RWPE2 (cell line): ENCODE data around the gene ABHD8.
A peak's percentile ranks its signal among the peaks of the same experiment; 100 is the strongest.

Experiments used
- ATAC-seq: fragments of 200-7000 bp; cut with Tn5 transposase; 3 replicates; pipeline ENCODE4 v1.9.1; 2021; ENCODE audit warnings: low read depth
- DNase-seq: peaks from one replicate; pipeline ENCODE4 v3.0.0-alpha.2; 2020; ENCODE audit warnings: low spot score
- H3K27ac ChIP-seq: fragments of 450-650 bp; 2 replicates; pipeline ENCODE4 v1.5.1; 2017; ENCODE audit warnings: mild to moderate bottlenecking; ENCODE audit not compliant: poor library complexity, severe bottlenecking
- H3K27me3 ChIP-seq: fragments of 250-450 bp; sonication (Bioruptor Pico); 2 replicates; pipeline ENCODE4 v1.5.1; 2021; ENCODE audit warnings: mild to moderate bottlenecking, moderate library complexity; ENCODE audit not compliant: insufficient read depth, poor library complexity, severe bottlenecking
- H3K36me3 ChIP-seq: fragments of 250-450 bp; sonication (Bioruptor Pico); 2 replicates; pipeline ENCODE4 v1.5.1; 2020; ENCODE audit warnings: low read depth, mild to moderate bottlenecking, moderate library complexity
- H3K4me1 ChIP-seq: fragments of 250-450 bp; sonication (Bioruptor Pico); 2 replicates; pipeline ENCODE4 v1.5.1; 2021; ENCODE audit warnings: mild to moderate bottlenecking, moderate library complexity; ENCODE audit not compliant: insufficient read depth, poor library complexity, severe bottlenecking
- H3K4me3 ChIP-seq: fragments of 250-450 bp; sonication (Bioruptor Pico); 2 replicates; pipeline ENCODE4 v1.5.1; 2021; ENCODE audit warnings: mild to moderate bottlenecking, moderate library complexity; ENCODE audit not compliant: severe bottlenecking
- H3K9me3 ChIP-seq: fragments of 250-450 bp; sonication (Bioruptor Pico); 2 replicates; pipeline ENCODE4 v1.5.1; 2021; ENCODE audit warnings: mild to moderate bottlenecking, moderate library complexity; ENCODE audit not compliant: severe bottlenecking
- CTCF ChIP-seq: fragments of 450-650 bp; IDR thresholded peaks from one replicate; pipeline ENCODE4 v1.5.1; 2017; ENCODE audit warnings: mild to moderate bottlenecking, moderate library complexity; ENCODE audit not compliant: poor library complexity, severe bottlenecking

ABHD8 gene

GRCh38 chr19:17333611-17334413 is 30.6 kb upstream of the ABHD8 start:
- Histone ChIP-seq H3K27me3 (no peaks in the 10 kb centered on the region), H3K27ac (peak overlapping the region; percentile 57), H3K9me3 (no peaks in the 10 kb centered on the region), H3K4me3 (peak overlapping the region; percentile 65), H3K36me3 (peaks cover 13% of the 10 kb centered on the region), H3K4me1 (no peaks in the 10 kb centered on the region)
- ATAC-seq (peak; percentile 21), DNase-seq (peak; percentile 77)
- TF ChIP-seq CTCF = no peak

- H3K4me3 ChIP-seq = no peak overlapping the region
- ATAC-seq (no peak), DNase-seq (peak; percentile 69)
- H3K4me1 ChIP-seq = no peaks in the 10 kb centered on the region
- H3K27me3 ChIP-seq = no peaks in the 10 kb centered on the region
- no peak for TF ChIP-seq CTCF
- peaks cover 6% of the 10 kb centered on the region for H3K36me3 ChIP-seq
- no peak overlapping the region for H3K27ac ChIP-seq
- H3K9me3 ChIP-seq = no peaks in the 10 kb centered on the region
These were observed 29.7 kb upstream of the ABHD8 start for GRCh38 chr19:17332677-17333581.

- no peaks in the 10 kb centered on the region for H3K27me3 ChIP-seq
- peaks cover 6% of the 10 kb centered on the region for H3K36me3 ChIP-seq
- H3K9me3 ChIP-seq = no peaks in the 10 kb centered on the region
- no peak overlapping the region for H3K4me3 ChIP-seq
- no peak for TF ChIP-seq CTCF
- DNase-seq (no peak), ATAC-seq (no peak)
- H3K27ac ChIP-seq = no peak overlapping the region
- no peaks in the 10 kb centered on the region for H3K4me1 ChIP-seq
These were observed 29.1 kb upstream of the ABHD8 start for GRCh38 chr19:17332360-17332676.

GRCh38 chr19:17331045-17331558 is 27.9 kb upstream of the ABHD8 start:
- DNase-seq = no peak
- TF ChIP-seq CTCF = no peak
- H3K36me3 ChIP-seq = peaks cover 6% of the 10 kb centered on the region

More at GRCh38 chr19:17331045-17331558, 27.9 kb upstream of the ABHD8 start:
- Histone ChIP-seq H3K4me3 (no peak overlapping the region), H3K4me1 (peaks cover 10% of the 10 kb centered on the region), H3K9me3 (no peaks in the 10 kb centered on the region), H3K27ac (no peak overlapping the region), H3K27me3 (no peaks in the 10 kb centered on the region)
- no peak for ATAC-seq
